Measurements from ENCODE around the gene SRSF9. TPM values are rescaled to one million over a fixed set of nuclear protein-coding genes. Genes with fewer than 3 reads are reported as not detected.
A peak's percentile ranks its signal among the peaks of the same experiment; 100 is the strongest.

Gene SRSF9
- total RNA-seq, 3 donors from 2014 or later (not counting 1 experiment from before 2014, with no cell fraction given), result 175 to 191 (median 179) TPM

- H3K9me3 Mint-ChIP-seq, result no peaks in the 10 kb centered on the region
- DNase-seq, result no peak
- H3K27ac ChIP-seq (ENCODE audit: low read length), result peak overlapping the region; percentile 70
- 43% methylated on average over 16 of the region's 17 CpGs for WGBS (ENCODE audit: insufficient coverage)
- H3K4me3 ChIP-seq (ENCODE audit: low read length), result peak overlapping the region; percentile 72
- peak in 2 of 3 donors; percentile 1 to 5 for ATAC-seq
- no peaks in the 10 kb centered on the region for H3K27me3 ChIP-seq (ENCODE audit: control insufficient read depth, insufficient read depth, low read length)
- intact Hi-C loops (cut with micrococcal nuclease), result loop anchor here (5.0 kb wide), 1 partner anchor 43 kb away; no protein-coding TSS in a partner anchor
- H3K4me1 Mint-ChIP-seq, result peaks cover 44 to 46% of the 10 kb centered on the region in 2 donors
- peak overlapping the region; percentile 90 for H3K27ac Mint-ChIP-seq
- H3K4me3 Mint-ChIP-seq, result peak overlapping the region; percentile 95
- H3K36me3 Mint-ChIP-seq, result no peaks in the 10 kb centered on the region
- peaks cover 3% of the 10 kb centered on the region for H3K36me3 ChIP-seq (ENCODE audit: control insufficient read depth, insufficient read depth, low read length)
- H3K27me3 Mint-ChIP-seq (ENCODE audit: low read depth in 2 of 2), result no peaks in the 10 kb centered on the region
- no peaks in the 10 kb centered on the region for H3K9me3 ChIP-seq (ENCODE audit: control insufficient read depth, insufficient read depth, low read length)
- TF ChIP-seq CTCF (IDR thresholded peaks at IDR 0.05), result no peak
- H3K4me1 ChIP-seq (ENCODE audit: control insufficient read depth, insufficient read depth, low read length), result peaks cover 11% of the 10 kb centered on the region
Observed at GRCh38 chr12:120495186-120495730, 25.7 kb upstream of the SRSF9 start.

GRCh38 chr12:120490833-120491512 is 21.4 kb upstream of the SRSF9 start:
- no peak overlapping the region for H3K4me3 Mint-ChIP-seq
- no peak overlapping the region for H3K4me3 ChIP-seq (ENCODE audit: low read length)
- H3K27ac ChIP-seq (ENCODE audit: low read length), result no peak overlapping the region
- H3K27me3 Mint-ChIP-seq (ENCODE audit: low read depth in 2 of 2), result no peaks in the 10 kb centered on the region
- WGBS (ENCODE audit: insufficient coverage), result 100% methylated on average over 2 of the region's 2 CpGs
- H3K27me3 ChIP-seq (ENCODE audit: control insufficient read depth, insufficient read depth, low read length), result no peaks in the 10 kb centered on the region
- DNase-seq (no peak), ATAC-seq (no peak)
- H3K36me3 Mint-ChIP-seq, result no peaks in the 10 kb centered on the region
- no peaks in the 10 kb centered on the region for H3K9me3 ChIP-seq (ENCODE audit: control insufficient read depth, insufficient read depth, low read length)
- peaks cover 30 to 41% of the 10 kb centered on the region in 2 donors for H3K4me1 Mint-ChIP-seq
- H3K27ac Mint-ChIP-seq, result peak overlapping the region; percentile 41 to 54
- H3K4me1 ChIP-seq (ENCODE audit: control insufficient read depth, insufficient read depth, low read length), result peaks cover 7% of the 10 kb centered on the region
- no peak for TF ChIP-seq CTCF (IDR thresholded peaks at IDR 0.05)
- no peaks in the 10 kb centered on the region for H3K9me3 Mint-ChIP-seq
- intact Hi-C loops (cut with micrococcal nuclease), result no loop called here
- H3K36me3 ChIP-seq (ENCODE audit: control insufficient read depth, insufficient read depth, low read length), result peaks cover 2% of the 10 kb centered on the region

- no peaks in the 10 kb centered on the region for H3K9me3 Mint-ChIP-seq
- H3K4me3 Mint-ChIP-seq, result no peak overlapping the region
- no peak for ATAC-seq
- peaks cover 5% of the 10 kb centered on the region for H3K4me1 ChIP-seq (ENCODE audit: control insufficient read depth, insufficient read depth, low read length)
- H3K27me3 Mint-ChIP-seq (ENCODE audit: low read depth in 2 of 2), result no peaks in the 10 kb centered on the region
- no peak for DNase-seq
- H3K9me3 ChIP-seq (ENCODE audit: control insufficient read depth, insufficient read depth, low read length), result no peaks in the 10 kb centered on the region
- no peaks in the 10 kb centered on the region for H3K36me3 Mint-ChIP-seq
- H3K4me3 ChIP-seq (ENCODE audit: low read length), result no peak overlapping the region
- no peak overlapping the region for H3K27ac ChIP-seq (ENCODE audit: low read length)
- no peak for TF ChIP-seq CTCF (IDR thresholded peaks at IDR 0.05)
- 95% methylated on average over 5 of the region's 5 CpGs for WGBS (ENCODE audit: insufficient coverage)
- H3K27ac Mint-ChIP-seq, result peak overlapping the region; percentile 41 to 54
- intact Hi-C loops (cut with micrococcal nuclease), result no loop called here
- H3K4me1 Mint-ChIP-seq, result peaks cover 25 to 35% of the 10 kb centered on the region in 2 donors
- H3K27me3 ChIP-seq (ENCODE audit: control insufficient read depth, insufficient read depth, low read length), result no peaks in the 10 kb centered on the region
- H3K36me3 ChIP-seq (ENCODE audit: control insufficient read depth, insufficient read depth, low read length), result peaks cover 2% of the 10 kb centered on the region
Observed at GRCh38 chr12:120490325-120490724, 20.8 kb upstream of the SRSF9 start.

Data from natural killer cell (primary cell).